Mesenchymal stem cell (in vitro differentiated cells and primary cell): ENCODE data around the gene IMMP2L.
A peak's percentile ranks its signal among the peaks of the same experiment; 100 is the strongest.

Experiments
- DNase-seq: peaks from one replicate; pipeline ENCODE4 v3.0.0-alpha.2; 2013
- H2AFZ ChIP-seq: one replicate; pipeline ENCODE4 v1.6.1; 2013; ENCODE audit warnings: low read depth, mild to moderate bottlenecking, control low read depth, inconsistent platforms, low read length, moderate library complexity
- H2AK5ac ChIP-seq: 2 replicates; pipeline ENCODE4 v1.6.1; 2013; ENCODE audit warnings: low read length, moderate library complexity, mild to moderate bottlenecking, inconsistent platforms; ENCODE audit not compliant: severe bottlenecking
- H2BK120ac ChIP-seq: one replicate; pipeline ENCODE4 v1.6.1; 2013; ENCODE audit warnings: low read depth, mild to moderate bottlenecking, inconsistent platforms, low read length, moderate library complexity
- H2BK12ac ChIP-seq, 2 experiments: one replicate each; pipeline ENCODE4 v1.6.1; 2013; ENCODE audit warnings: inconsistent platforms in 2 of 2, low read length in 2 of 2, mild to moderate bottlenecking in 2 of 2, moderate library complexity in 2 of 2, control low read depth in 1 of 2
- H2BK15ac ChIP-seq: one replicate; pipeline ENCODE4 v1.6.1; 2013; ENCODE audit warnings: mild to moderate bottlenecking, low read depth, inconsistent platforms; ENCODE audit not compliant: poor library complexity, severe bottlenecking
- H2BK5ac ChIP-seq: 2 replicates; pipeline ENCODE4 v1.6.1; 2013; ENCODE audit warnings: low read depth, mild to moderate bottlenecking, low read length, control low read depth, inconsistent platforms; ENCODE audit not compliant: poor library complexity, severe bottlenecking
- H3K14ac ChIP-seq, 2 experiments: one replicate each; pipeline ENCODE4 v1.6.1; 2013; ENCODE audit warnings: inconsistent platforms in 2 of 2, low read length in 2 of 2, control low read depth in 1 of 2, mild to moderate bottlenecking in 1 of 2, moderate library complexity in 1 of 2
- H3K18ac ChIP-seq, 2 experiments: one replicate each; pipeline ENCODE4 v1.6.1; 2013; ENCODE audit warnings: inconsistent platforms in 2 of 2, low read length in 2 of 2, control low read depth in 1 of 2, low read depth in 1 of 2, mild to moderate bottlenecking in 1 of 2
- H3K23ac ChIP-seq, 2 experiments: one replicate each; pipeline ENCODE4 v1.6.1; 2013; ENCODE audit warnings: inconsistent platforms in 2 of 2, low read length in 2 of 2, mild to moderate bottlenecking in 2 of 2, moderate library complexity in 2 of 2, control low read depth in 1 of 2
- H3K27ac ChIP-seq: 2 replicates; pipeline ENCODE4 v1.5.1; 2013; ENCODE audit warnings: mild to moderate bottlenecking, moderate library complexity, low read length, control low read depth, inconsistent platforms; ENCODE audit not compliant: poor library complexity, severe bottlenecking
- H3K27me3 ChIP-seq, 2 experiments: 2 replicates each; pipeline versions ENCODE4 v1.6.1 to v1.7.0; 2013; ENCODE audit warnings: low read length in 2 of 2, mild to moderate bottlenecking in 2 of 2, moderate library complexity in 2 of 2, control low read depth in 1 of 2, inconsistent platforms in 1 of 2; ENCODE audit not compliant: control insufficient read depth in 1 of 2, insufficient read depth in 1 of 2
- H3K36me3 ChIP-seq, 2 experiments: 2 replicates each; pipeline versions ENCODE4 v1.6.1 to v1.7.0; 2013; ENCODE audit warnings: low read length in 2 of 2, control low read depth in 1 of 2, inconsistent platforms in 1 of 2, low read depth in 1 of 2, mild to moderate bottlenecking in 1 of 2; ENCODE audit not compliant: insufficient read depth in 2 of 2, control insufficient read depth in 1 of 2
- H3K4ac ChIP-seq, 2 experiments: one replicate each; pipeline ENCODE4 v1.6.1; 2013; ENCODE audit warnings: inconsistent platforms in 2 of 2, low read length in 2 of 2, mild to moderate bottlenecking in 2 of 2, moderate library complexity in 2 of 2, control low read depth in 1 of 2, low read depth in 1 of 2
- H3K4me1 ChIP-seq: 2 replicates; pipeline ENCODE4 v1.6.1; 2013; ENCODE audit warnings: low read depth, low read length, control low read depth; ENCODE audit not compliant: control insufficient read depth, insufficient read depth
- H3K4me2 ChIP-seq: 2 replicates; pipeline ENCODE4 v1.6.1; 2013; ENCODE audit warnings: low read length, mild to moderate bottlenecking, inconsistent platforms; ENCODE audit not compliant: poor library complexity, severe bottlenecking
- H3K4me3 ChIP-seq, 2 experiments: 2 replicates each; pipeline versions ENCODE4 v1.5.1 to v1.7.0; 2013; ENCODE audit warnings: low read length in 2 of 2, mild to moderate bottlenecking in 2 of 2, control low read depth in 1 of 2, low read depth in 1 of 2; ENCODE audit not compliant: insufficient read depth in 1 of 2
- H3K79me1 ChIP-seq: replicated peaks from 2 replicates; pipeline ENCODE4 v1.6.1; 2013; ENCODE audit warnings: mild to moderate bottlenecking, control low read depth, low read length, inconsistent platforms; ENCODE audit not compliant: poor library complexity, severe bottlenecking
- H3K9ac ChIP-seq: 2 replicates; pipeline ENCODE4 v1.7.0; 2013; ENCODE audit warnings: mild to moderate bottlenecking, low read length, moderate library complexity
- H3K9me3 ChIP-seq: 2 replicates; pipeline ENCODE4 v1.7.0; 2013; ENCODE audit warnings: mild to moderate bottlenecking, low read length; ENCODE audit not compliant: control insufficient read depth
- H4K8ac ChIP-seq: one replicate; pipeline ENCODE4 v1.6.1; 2013; ENCODE audit warnings: inconsistent platforms, mild to moderate bottlenecking, low read length, moderate library complexity
- H4K91ac ChIP-seq: one replicate; pipeline ENCODE4 v1.6.1; 2013; ENCODE audit warnings: mild to moderate bottlenecking, low read length, inconsistent platforms
- WGBS: methylation state at CpG from one replicate; pipeline ENCODE4 v1.1.7; 2013; ENCODE audit warnings: mixed read lengths; 5-methylcytosine and 5-hydroxymethylcytosine counted together

IMMP2L gene

DNA sequence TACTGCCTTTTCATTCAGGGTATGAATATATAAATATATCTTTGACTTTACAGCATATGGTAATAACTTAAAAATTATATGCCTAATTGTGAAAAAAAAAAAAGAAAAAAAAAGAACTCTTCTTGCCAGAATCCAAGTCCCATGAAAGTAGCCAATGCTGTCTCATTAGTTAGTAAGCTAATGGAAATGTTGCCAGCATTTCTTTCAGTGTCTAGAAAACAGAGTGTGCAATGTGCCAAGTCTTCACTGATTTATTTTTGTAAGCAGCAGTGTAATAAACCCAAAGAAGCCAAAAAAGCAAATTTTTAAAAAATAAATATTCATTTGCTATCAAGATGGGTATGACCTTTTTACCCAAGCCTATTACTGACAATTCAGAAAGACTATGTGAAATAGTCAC, 502.5 kb downstream of the IMMP2L start:
- Histone ChIP-seq H3K9ac (no peak overlapping the region), H3K27me3 (no peaks in the 10 kb centered on the region), H3K4ac (no peak overlapping the region), H3K36me3 (peaks cover 0 to 4% of the 10 kb centered on the region in 2 experiments), H3K9me3 (peaks cover 7% of the 10 kb centered on the region), H3K4me1 (no peaks in the 10 kb centered on the region), H2BK15ac (no peak overlapping the region), H2AK5ac (no peak overlapping the region), H3K14ac (no peak overlapping the region), H3K27ac (no peak overlapping the region), H2BK120ac (no peak overlapping the region), H3K23ac (no peak overlapping the region), H3K4me2 (no peak overlapping the region), H2BK12ac (no peak overlapping the region), H3K79me1 (no peaks in the 10 kb centered on the region), H3K18ac (no peak overlapping the region), H2BK5ac (no peak overlapping the region), H4K8ac (no peak overlapping the region), H4K91ac (no peak overlapping the region), H2AFZ (no peak overlapping the region), H3K4me3 (no peak overlapping the region)
- no peak for DNase-seq

DNA sequence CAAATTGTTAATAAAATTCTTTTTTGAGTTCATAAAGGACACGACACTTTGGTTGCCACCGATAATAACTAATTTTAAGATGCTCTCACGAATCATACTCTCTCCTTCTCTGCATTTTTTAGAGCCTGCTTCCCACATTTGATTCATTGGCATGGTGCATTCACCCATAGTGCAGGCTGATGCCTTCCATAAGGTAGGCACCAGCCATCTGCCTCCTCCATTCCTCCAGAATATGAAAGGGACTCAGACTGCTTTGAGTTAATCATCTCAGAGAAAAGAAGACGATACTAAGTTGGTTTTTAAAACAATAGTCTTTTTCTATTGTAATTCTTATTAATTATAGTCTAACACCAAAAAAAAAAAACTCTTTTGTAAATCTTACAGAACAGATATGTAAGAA, 505.2 kb downstream of the IMMP2L start:
- Histone ChIP-seq H3K79me1 (no peaks in the 10 kb centered on the region), H3K4me3 (no peak overlapping the region), H3K14ac (no peak overlapping the region), H3K4ac (no peak overlapping the region), H2BK12ac (no peak overlapping the region), H2BK5ac (no peak overlapping the region), H3K36me3 (no peaks in the 10 kb centered on the region), H3K27ac (no peak overlapping the region), H3K9me3 (no peaks in the 10 kb centered on the region), H2BK15ac (no peak overlapping the region), H2AFZ (no peak overlapping the region), H2BK120ac (no peak overlapping the region), H2AK5ac (no peak overlapping the region), H4K8ac (no peak overlapping the region), H3K9ac (no peak overlapping the region), H3K27me3 (no peaks in the 10 kb centered on the region), H3K4me1 (peaks cover 1% of the 10 kb centered on the region), H3K4me2 (no peak overlapping the region), H3K18ac (no peak overlapping the region), H3K23ac (no peak overlapping the region), H4K91ac (no peak overlapping the region)
- 93% methylated on average over 3 of the region's 4 CpGs for WGBS
- no peak for DNase-seq

DNA sequence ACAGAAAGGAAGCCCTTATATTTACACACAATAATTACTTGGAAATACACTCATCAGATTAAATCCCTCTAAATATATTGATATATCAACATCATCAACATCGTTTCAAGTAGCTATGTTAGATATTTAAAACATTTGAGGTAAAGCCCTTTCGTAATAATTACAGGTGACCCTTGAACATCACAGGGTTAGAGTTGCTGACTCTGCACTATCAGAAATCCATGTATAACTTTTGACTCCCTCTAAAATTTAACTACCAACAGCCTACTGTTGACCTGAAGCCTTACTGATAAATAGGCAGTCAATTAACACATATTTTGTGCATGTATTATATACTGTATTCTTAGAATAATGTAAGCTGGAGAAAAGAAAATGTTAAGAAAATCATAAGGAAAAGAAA, 505.9 kb downstream of the IMMP2L start:
- Histone ChIP-seq H2BK120ac (no peak overlapping the region), H3K4me2 (no peak overlapping the region), H4K8ac (no peak overlapping the region), H2AFZ (no peak overlapping the region), H3K27ac (no peak overlapping the region), H3K23ac (no peak overlapping the region), H3K14ac (no peak overlapping the region), H3K27me3 (no peaks in the 10 kb centered on the region), H4K91ac (no peak overlapping the region), H3K4ac (no peak overlapping the region), H3K9ac (no peak overlapping the region), H2BK5ac (no peak overlapping the region), H2AK5ac (no peak overlapping the region), H3K36me3 (no peaks in the 10 kb centered on the region), H3K79me1 (no peaks in the 10 kb centered on the region), H3K18ac (no peak overlapping the region), H2BK15ac (no peak overlapping the region), H3K4me1 (peaks cover 1% of the 10 kb centered on the region), H2BK12ac (no peak overlapping the region), H3K9me3 (no peaks in the 10 kb centered on the region), H3K4me3 (no peak overlapping the region)
- WGBS, result 100% methylated on average over 2 of the region's 2 CpGs
- DNase-seq, result no peak

DNA sequence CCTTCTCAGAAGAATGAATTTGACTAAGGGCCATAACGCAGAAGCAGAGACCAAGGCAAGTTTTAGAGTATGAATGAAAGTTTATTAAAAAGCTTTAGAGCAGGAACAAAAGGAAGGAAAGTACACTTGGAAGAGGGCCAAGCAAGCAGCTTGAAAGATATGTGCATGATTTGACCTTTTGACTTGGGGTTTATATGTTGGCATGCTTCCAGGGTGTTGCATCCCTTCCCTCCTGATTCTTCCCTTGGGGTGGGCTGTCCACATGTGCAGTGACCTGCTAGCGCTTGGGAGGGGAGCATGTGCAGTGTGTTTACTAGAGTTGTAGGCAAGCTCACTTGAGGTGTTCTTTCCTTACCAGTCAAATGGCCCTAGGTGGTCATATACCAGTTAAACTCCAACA, 509.3 kb downstream of the IMMP2L start:
- WGBS, result 100% methylated on average over 1 of the region's 2 CpGs
- no peak overlapping the region for H3K18ac ChIP-seq

More for the DNA sequence above, 509.3 kb downstream of the IMMP2L start:
- H3K4me2 ChIP-seq, result no peak overlapping the region
- no peak overlapping the region for H2AK5ac ChIP-seq
- H2AFZ ChIP-seq, result no peak overlapping the region
- no peak overlapping the region for H2BK12ac ChIP-seq
- no peak overlapping the region for H3K9ac ChIP-seq
- no peak overlapping the region for H3K14ac ChIP-seq
- no peak overlapping the region for H3K4me3 ChIP-seq
- no peak overlapping the region for H2BK5ac ChIP-seq
- H3K79me1 ChIP-seq, result no peaks in the 10 kb centered on the region
- H3K27ac ChIP-seq, result no peak overlapping the region
- H3K4me1 ChIP-seq, result peaks cover 1% of the 10 kb centered on the region
- no peak overlapping the region for H3K4ac ChIP-seq
- no peak overlapping the region for H2BK15ac ChIP-seq
- H4K91ac ChIP-seq, result no peak overlapping the region
- H3K9me3 ChIP-seq, result no peaks in the 10 kb centered on the region
- DNase-seq, result no peak
- no peaks in the 10 kb centered on the region for H3K36me3 ChIP-seq
- peak overlapping the region; percentile 72 for H4K8ac ChIP-seq
- no peaks in the 10 kb centered on the region for H3K27me3 ChIP-seq
- H3K23ac ChIP-seq, result no peak overlapping the region
- no peak overlapping the region for H2BK120ac ChIP-seq
